Kidney epithelial cell (primary cell): ENCODE data around the gene DCAF4. TPM values are rescaled to one million over a fixed set of nuclear protein-coding genes. Genes with fewer than 3 reads are reported as not detected.

Experiments used
- DNase-seq: peaks from one replicate; pipeline ENCODE4 v3.0.0-alpha.2; 2010; ENCODE audit warnings: low read depth
- H3K27me3 ChIP-seq: 2 replicates; pipeline ENCODE4 v1.6.0; 2011; ENCODE audit warnings: low read length; ENCODE audit not compliant: control insufficient read depth, insufficient read depth
- H3K36me3 ChIP-seq: 2 replicates; pipeline ENCODE4 v1.5.1; 2011; ENCODE audit warnings: low read length; ENCODE audit not compliant: control insufficient read depth, insufficient read depth
- H3K4me3 ChIP-seq: 2 replicates; pipeline ENCODE4 v1.5.1; 2011; ENCODE audit warnings: low read depth, mild to moderate bottlenecking, control low read depth, low read length
- CTCF ChIP-seq: IDR thresholded peaks from 2 replicates; pipeline ENCODE4 v1.5.1; 2011; ENCODE audit warnings: mild to moderate bottlenecking, moderate library complexity, low read length, control low read depth, inconsistent platforms; ENCODE audit not compliant: insufficient read depth, poor library complexity, severe bottlenecking
- total RNA-seq: library from RNA; depleted of rRNA; stranded (reverse); fragments of >200 nt; gene quantifications from 2 replicates; pipeline ENCODE4 v1.2.3, GENCODE V29; 2015

Gene DCAF4
- total RNA-seq, 1 donor from 2014 or later, result 23.1 TPM

- no peak for DNase-seq
- no peak for TF ChIP-seq CTCF
- no peaks in the 10 kb centered on the region for H3K36me3 ChIP-seq
- no peaks in the 10 kb centered on the region for H3K27me3 ChIP-seq
- no peak overlapping the region for H3K4me3 ChIP-seq
Observed at GRCh38 chr14:72898448-72898847, 27.8 kb upstream of the DCAF4 start.

GRCh38 chr14:72901361-72901760 is 24.9 kb upstream of the DCAF4 start:
- Histone ChIP-seq H3K4me3 (no peak overlapping the region), H3K27me3 (no peaks in the 10 kb centered on the region), H3K36me3 (no peaks in the 10 kb centered on the region)
- DNase-seq, result no peak
- no peak for TF ChIP-seq CTCF

GRCh38 chr14:72902801-72903530 is 23.3 kb upstream of the DCAF4 start:
- no peak for TF ChIP-seq CTCF
- no peak for DNase-seq
- H3K27me3 ChIP-seq, result no peaks in the 10 kb centered on the region
- H3K36me3 ChIP-seq, result no peaks in the 10 kb centered on the region
- H3K4me3 ChIP-seq, result no peak overlapping the region

GRCh38 chr14:72903716-72904115 is 22.5 kb upstream of the DCAF4 start:
- TF ChIP-seq CTCF, result no peak
- Histone ChIP-seq H3K36me3 (no peaks in the 10 kb centered on the region), H3K4me3 (no peak overlapping the region), H3K27me3 (no peaks in the 10 kb centered on the region)
- DNase-seq, result no peak

GRCh38 chr14:72904218-72904617 is 22.0 kb upstream of the DCAF4 start:
- no peak for TF ChIP-seq CTCF
- no peak for DNase-seq
- H3K27me3 ChIP-seq, result no peaks in the 10 kb centered on the region
- H3K4me3 ChIP-seq, result no peak overlapping the region
- no peaks in the 10 kb centered on the region for H3K36me3 ChIP-seq
